SK-N-SH treated with all-trans-retinoic acid at 6 μM for 48 hours (cell line): ENCODE data around the gene PARD3.

Experiments
- ARNTL ChIP-seq: fragments of 450-650 bp; formaldehyde crosslinking; IDR thresholded peaks from 2 replicates; pipeline ENCODE4 v1.5.0; 2020; ENCODE audit warnings: low read depth, mild to moderate bottlenecking, moderate library complexity, borderline replicate concordance
- PPARA ChIP-seq: fragments of 250-450 bp; sonication (Bioruptor Pico); IDR thresholded peaks from 2 replicates; pipeline ENCODE4 v1.5.0; 2020; ENCODE audit warnings: mild to moderate bottlenecking, borderline replicate concordance
- ZFP3 ChIP-seq: fragments of 250-450 bp; sonication (Bioruptor Pico); IDR thresholded peaks from 2 replicates; pipeline ENCODE4 v1.5.0; 2020; ENCODE audit warnings: mild to moderate bottlenecking, moderate library complexity

DNA sequence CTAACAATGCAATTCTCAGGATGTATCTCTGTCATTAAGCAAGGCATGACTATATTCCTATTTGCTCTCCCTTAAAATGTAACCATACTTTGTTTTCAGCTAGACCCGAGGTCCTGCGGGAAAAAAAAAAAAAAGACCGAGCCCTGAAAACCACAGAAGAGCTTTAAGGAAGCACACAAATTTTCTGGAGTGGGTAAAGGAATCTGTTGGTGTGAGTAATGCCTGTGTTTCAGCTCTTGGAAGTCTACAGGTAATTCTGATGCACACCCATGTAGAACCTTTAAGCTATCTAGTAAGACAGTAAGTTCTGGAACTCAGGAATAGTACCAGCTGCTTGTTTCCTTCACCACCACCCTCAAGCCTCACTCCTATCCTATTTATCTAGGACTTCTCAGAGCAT is 351.1 kb downstream of the PARD3 start:
- no peak for TF ChIP-seq PPARA (CRISPR knock-in tag)
- TF ChIP-seq ARNTL (CRISPR knock-in tag), result no peak
- no peak for TF ChIP-seq ZFP3 (CRISPR knock-in tag)
